Liver (tissue), 9 donors: ENCODE measurements around the gene ATP13A2. TPM values are rescaled to one million over a fixed set of nuclear protein-coding genes. Genes with fewer than 3 reads are reported as not detected.

Experiments
- DNase-seq: peaks from one replicate; pipeline ENCODE4 v3.0.0-alpha.2; 2017; ENCODE audit warnings: low spot score
- H3K27ac ChIP-seq, 2 donors: one replicate each; pipeline ENCODE4 v1.7.0; 2013; ENCODE audit warnings: inconsistent platforms in 2 of 2, low read length in 2 of 2, control low read depth in 1 of 2, low read depth in 1 of 2, mild to moderate bottlenecking in 1 of 2
- H3K27me3 ChIP-seq, 4 donors: one replicate each; pipeline versions ENCODE4 v1.6.1 to v1.7.0; 2013; ENCODE audit warnings: low read length in 3 of 4, inconsistent platforms in 1 of 4, mild to moderate bottlenecking in 1 of 4, moderate library complexity in 1 of 4; ENCODE audit not compliant: control insufficient read depth in 4 of 4, insufficient read depth in 4 of 4
- H3K36me3 ChIP-seq, 4 donors: one replicate each; pipeline versions ENCODE4 v1.6.1 to v1.7.0; 2013; ENCODE audit warnings: low read length in 3 of 4, mild to moderate bottlenecking in 3 of 4, low read depth in 1 of 4, moderate library complexity in 1 of 4; ENCODE audit not compliant: control insufficient read depth in 4 of 4, insufficient read depth in 3 of 4
- H3K4me1 ChIP-seq, 4 donors: one replicate each; pipeline versions ENCODE4 v1.6.1 to v1.7.0; 2013; ENCODE audit warnings: low read length in 3 of 4, mild to moderate bottlenecking in 3 of 4, moderate library complexity in 1 of 4; ENCODE audit not compliant: control insufficient read depth in 4 of 4, insufficient read depth in 4 of 4
- H3K4me3 ChIP-seq, 3 donors: one replicate each; pipeline versions ENCODE4 v1.6.1 to v1.7.0; 2013; ENCODE audit warnings: low read length in 3 of 3, control low read depth in 1 of 3, low read depth in 1 of 3, mild to moderate bottlenecking in 1 of 3
- H3K9ac ChIP-seq, 2 donors: one replicate each; pipeline ENCODE4 v1.7.0; 2013; ENCODE audit warnings: low read length in 2 of 2, mild to moderate bottlenecking in 2 of 2, moderate library complexity in 2 of 2, control low read depth in 1 of 2, low read depth in 1 of 2
- H3K9me3 ChIP-seq, 4 donors: one replicate each; pipeline versions ENCODE4 v1.6.1 to v1.7.0; 2013; ENCODE audit warnings: low read length in 3 of 4; ENCODE audit not compliant: control insufficient read depth in 4 of 4
- EGR1 ChIP-seq, 2 donors: IDR thresholded peaks; 2 replicates each; pipeline ENCODE4 v1.6.1; 2016 to 2018; ENCODE audit warnings: antibody characterized with exemption in 2 of 2, low read depth in 2 of 2
- FOXA1 ChIP-seq: IDR thresholded peaks from 2 replicates; pipeline ENCODE4 v1.6.1; 2016; ENCODE audit warnings: antibody characterized with exemption
- FOXA2 ChIP-seq: IDR thresholded peaks from 2 replicates; pipeline ENCODE4 v1.6.1; 2016; ENCODE audit warnings: antibody characterized with exemption
- GABPA ChIP-seq, 2 donors: IDR thresholded peaks in 1 of 2; conservative IDR thresholded peaks in 1 of 2; 2 replicates each; pipeline ENCODE4 v1.6.1; 2016; ENCODE audit warnings: antibody characterized with exemption in 2 of 2, mild to moderate bottlenecking in 1 of 2, moderate library complexity in 1 of 2
- MAX ChIP-seq: IDR thresholded peaks from 2 replicates; pipeline ENCODE4 v1.6.1; 2016; ENCODE audit warnings: antibody characterized with exemption
- REST ChIP-seq: IDR thresholded peaks from 2 replicates; pipeline ENCODE4 v1.6.1; 2016; ENCODE audit warnings: antibody characterized with exemption, mild to moderate bottlenecking
- RXRA ChIP-seq, 2 donors: IDR thresholded peaks; 2 replicates each; pipeline ENCODE4 v1.6.1; 2017 to 2018; ENCODE audit warnings: antibody characterized with exemption in 2 of 2, mild to moderate bottlenecking in 1 of 2
- SP1 ChIP-seq: IDR thresholded peaks from 2 replicates; pipeline ENCODE4 v1.6.1; 2018; ENCODE audit warnings: antibody characterized with exemption, mild to moderate bottlenecking
- TAF1 ChIP-seq: conservative IDR thresholded peaks from 2 replicates; pipeline ENCODE4 v1.6.1; 2016; ENCODE audit warnings: antibody characterized with exemption, mild to moderate bottlenecking
- WGBS: extraction: QIAGEN DNeasy Blood & Tissue Kit; methylation state at CpG from one replicate; pipeline ENCODE4 v1.1.7; 2013; 5-methylcytosine and 5-hydroxymethylcytosine counted together
- polyA plus RNA-seq, 2 donors: library from polyadenylated mRNA; stranded (reverse) in 1 of 2; unstranded in 1 of 2; fragments of 200-250 nt in 1 of 2; fragments of >200 nt in 1 of 2; fragmentation: Nextera tagmentation in 1 of 2; extraction: Ambion mirVana in 1 of 2; gene quantifications; one replicate each; pipeline versions ENCODE4 v1.2.1 to v1.2.3, GENCODE V29; 2013 to 2015
- total RNA-seq, 2 donors: library from RNA; depleted of rRNA; stranded (reverse); fragments of >200 nt; gene quantifications; one replicate each; pipeline ENCODE4 v1.2.3, GENCODE V29; 2014
- donor health status: healthy.
- donor health status: healthy.
- donor health status: healthy.
- donor health status: healthy.
- donor health status: healthy.

ATP13A2 gene
- total and polyA plus RNA-seq, 4 donors = 2.4 to 12.2 (median 8.1) TPM

GRCh38 chr1:16992675-16993074 is 19.1 kb downstream of the ATP13A2 start:
- no peaks in the 10 kb centered on the region for H3K9me3 ChIP-seq
- H3K36me3 ChIP-seq = peaks cover 2 to 23% (median 6%) of the 10 kb centered on the region in 4 donors

GRCh38 chr1:16992102-16992501 is 19.6 kb downstream of the ATP13A2 start:
- H3K27me3 ChIP-seq = no peaks in the 10 kb centered on the region
- DNase-seq = no peak
- no peak overlapping the region for H3K9ac ChIP-seq
- no peak overlapping the region for H3K4me3 ChIP-seq
- H3K4me1 ChIP-seq = no peaks in the 10 kb centered on the region
- no peaks in the 10 kb centered on the region for H3K9me3 ChIP-seq
- H3K27ac ChIP-seq = no peak overlapping the region
- peaks cover 2 to 26% (median 7%) of the 10 kb centered on the region in 4 donors for H3K36me3 ChIP-seq
- WGBS = 96% methylated on average over 12 of the region's 12 CpGs
- no peak for TF ChIP-seq EGR1 (IDR thresholded peaks at IDR 0.05; ENCODE audit: low read depth in 2 of 2)
- TF ChIP-seq MAX = no peak
- no peak for TF ChIP-seq FOXA1
- no peak for TF ChIP-seq TAF1
- no peak for TF ChIP-seq FOXA2
- TF ChIP-seq SP1 = no peak
- no peak for TF ChIP-seq GABPA (IDR thresholded peaks at IDR 0.05 in 1 of 2, conservative IDR thresholded peaks at IDR 0.05 in 1 of 2)

More at GRCh38 chr1:16992675-16993074, 19.1 kb downstream of the ATP13A2 start:
- Histone ChIP-seq H3K27ac (no peak overlapping the region), H3K27me3 (no peaks in the 10 kb centered on the region), H3K4me3 (no peak overlapping the region), H3K4me1 (no peaks in the 10 kb centered on the region), H3K9ac (no peak overlapping the region)
- 96% methylated on average over 9 of the region's 9 CpGs for WGBS
- TF ChIP-seq RXRA (IDR thresholded peaks at IDR 0.05) (no peak), TAF1 (no peak)
- no peak for DNase-seq

- no peak overlapping the region for H3K9ac ChIP-seq
- H3K27ac ChIP-seq = no peak overlapping the region
- H3K4me3 ChIP-seq = no peak overlapping the region
- H3K9me3 ChIP-seq = no peaks in the 10 kb centered on the region
- peaks cover 2 to 22% (median 9%) of the 10 kb centered on the region in 4 donors for H3K36me3 ChIP-seq
- no peak for TF ChIP-seq MAX
- no peak for TF ChIP-seq REST
- TF ChIP-seq TAF1 = no peak
- no peak for TF ChIP-seq RXRA (IDR thresholded peaks at IDR 0.05)
- TF ChIP-seq SP1 = no peak
- no peak for TF ChIP-seq EGR1 (IDR thresholded peaks at IDR 0.05; ENCODE audit: low read depth in 2 of 2)
- H3K27me3 ChIP-seq = no peaks in the 10 kb centered on the region
- no peak for DNase-seq
- WGBS = 98% methylated on average over 12 of the region's 12 CpGs
- no peaks in the 10 kb centered on the region for H3K4me1 ChIP-seq
Measured at GRCh38 chr1:16991571-16991970, 20.2 kb downstream of the ATP13A2 start.
